Eye (tissue), 1 donor: Measurements from ENCODE around the gene TMEM52B.
"Not testable (repeated sequence)": the region's sequence is repeated elsewhere in the genome, so short reads cannot be mapped to it uniquely, and the experiment has no call there.

Experiments
- DNase-seq: peaks from one replicate; pipeline ENCODE4 v3.0.0-alpha.2; 2015

TMEM52B gene

GRCh38 chr12:10211940-10212738, 33.3 kb downstream of the TMEM52B start:
- peak; percentile 96 for DNase-seq

- no peak for DNase-seq
Measured at GRCh38 chr12:10212739-10213131, 33.9 kb downstream of the TMEM52B start, which contains the start of gene GABARAPL1. GABARAPL1 (plus strand) TSS chr12:10212877; CDS start chr12:10213130, 253 bp downstream.

GRCh38 chr12:10213168-10214135, 34.6 kb downstream of the TMEM52B start:
- peak; percentile 87 for DNase-seq

GRCh38 chr12:10214136-10214894, 35.5 kb downstream of the TMEM52B start:
- peak; percentile 33 for DNase-seq

- no peak for DNase-seq
Measured at GRCh38 chr12:10214895-10215267, 36.0 kb downstream of the TMEM52B start.

GRCh38 chr12:10215436-10215835, 36.6 kb downstream of the TMEM52B start:
- DNase-seq = no peak

GRCh38 chr12:10215946-10216345, 37.1 kb downstream of the TMEM52B start:
- not testable (repeated sequence) for DNase-seq

GRCh38 chr12:10218021-10218420, 39.2 kb downstream of the TMEM52B start:
- no peak for DNase-seq

- DNase-seq = no peak
Measured at GRCh38 chr12:10220398-10221077, 41.7 kb downstream of the TMEM52B start.

- no peak for DNase-seq
Measured at GRCh38 chr12:10221846-10222245, 43.0 kb downstream of the TMEM52B start.

GRCh38 chr12:10223208-10223607, 44.4 kb downstream of the TMEM52B start:
- no peak for DNase-seq

- DNase-seq = not testable (repeated sequence)
Measured at GRCh38 chr12:10225426-10225825, 46.6 kb downstream of the TMEM52B start.

- DNase-seq = peak; percentile 75
Measured at GRCh38 chr12:10226086-10226485, 47.3 kb downstream of the TMEM52B start.

- DNase-seq = no peak
Measured at GRCh38 chr12:10226731-10227130, 47.9 kb downstream of the TMEM52B start.

GRCh38 chr12:10227648-10228047, 48.8 kb downstream of the TMEM52B start:
- DNase-seq = no peak

- no peak for DNase-seq
Measured at GRCh38 chr12:10234562-10234961, 55.7 kb downstream of the TMEM52B start.

GRCh38 chr12:10235761-10236631, 57.2 kb downstream of the TMEM52B start:
- peak; percentile 70 for DNase-seq

GRCh38 chr12:10236720-10237119, 57.9 kb downstream of the TMEM52B start:
- no peak for DNase-seq

- no peak for DNase-seq
Measured at GRCh38 chr12:10238526-10238925, 59.7 kb downstream of the TMEM52B start.

GRCh38 chr12:10241290-10241689, 62.5 kb downstream of the TMEM52B start:
- no peak for DNase-seq
